DMS79 treated with DMSO at 0.1 percent for 48 hours (cell line): ENCODE results near the gene ACER3.
"Not testable (repeated sequence)": the region's sequence is repeated elsewhere in the genome, so short reads cannot be mapped to it uniquely, and the experiment has no call there.

Experiments used
- DNase-seq: peaks from one replicate; lab custom pipeline; 2025; lab: John Stamatoyannopoulos, UW

ACER3 gene

GRCh38 chr11:77057938-77058474, 197.3 kb downstream of the ACER3 start:
- DNase-seq, result no peak

DNA sequence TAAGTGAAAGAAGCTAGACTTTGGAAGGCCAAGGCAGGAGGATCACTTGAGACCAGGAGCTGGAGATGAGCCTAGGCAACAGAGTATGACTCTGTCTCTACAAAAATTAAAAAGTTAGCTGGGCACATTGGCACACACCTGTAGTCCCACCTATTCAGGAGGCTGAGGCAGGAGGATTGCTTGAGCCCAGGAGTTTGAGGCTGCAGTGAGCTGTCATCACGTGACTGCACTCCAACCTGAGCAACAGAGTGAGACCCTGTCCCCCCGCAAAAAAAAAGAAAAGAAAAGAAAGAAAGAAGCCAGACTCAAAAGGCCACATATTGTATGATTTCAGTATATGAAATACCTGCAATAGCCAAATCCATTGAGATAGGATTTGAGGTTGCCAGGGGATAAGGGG, 198.2 kb downstream of the ACER3 start:
- DNase-seq, result no peak

- no peak for DNase-seq
Observed at GRCh38 chr11:77059806-77060205, 199.1 kb downstream of the ACER3 start.

DNA sequence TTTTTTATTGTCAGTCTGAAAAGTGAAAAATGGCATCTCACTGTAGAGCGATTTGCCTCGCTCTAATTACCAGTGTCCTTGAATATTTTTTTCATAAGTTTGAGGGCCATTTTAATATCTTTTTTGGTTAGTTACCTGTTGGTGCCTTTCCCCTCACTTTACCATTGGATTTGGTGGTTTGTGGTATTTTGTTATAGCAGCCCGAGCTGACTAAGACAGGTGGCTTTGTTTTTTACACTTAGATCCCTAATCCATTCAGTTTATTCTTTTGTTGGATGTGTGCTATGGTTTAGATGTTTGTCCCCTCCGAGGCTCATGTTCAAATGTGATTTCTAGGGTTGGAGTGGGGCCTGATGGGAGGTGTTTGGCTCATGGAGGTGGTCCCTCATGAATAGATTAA, 199.5 kb downstream of the ACER3 start:
- no peak for DNase-seq

DNA sequence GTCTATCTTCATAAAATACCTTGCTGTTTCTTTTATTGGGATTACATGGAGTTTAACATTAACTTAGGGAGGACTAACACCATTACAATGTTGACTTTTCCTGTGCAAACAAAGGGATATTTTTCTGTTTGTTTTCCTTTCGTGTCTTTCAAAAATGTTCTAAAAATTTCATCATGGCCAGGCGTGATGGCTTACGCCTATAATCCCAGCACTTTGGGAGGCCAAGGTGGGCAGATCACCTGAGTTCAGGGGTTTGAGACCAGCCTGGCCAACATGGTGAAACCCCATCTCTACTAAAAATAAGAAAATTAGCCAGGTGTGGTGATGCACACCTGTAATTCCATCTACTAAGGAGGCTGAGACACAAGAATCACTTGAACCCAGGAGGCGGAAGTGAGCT, 200.5 kb downstream of the ACER3 start:
- DNase-seq, result not testable (repeated sequence)

DNA sequence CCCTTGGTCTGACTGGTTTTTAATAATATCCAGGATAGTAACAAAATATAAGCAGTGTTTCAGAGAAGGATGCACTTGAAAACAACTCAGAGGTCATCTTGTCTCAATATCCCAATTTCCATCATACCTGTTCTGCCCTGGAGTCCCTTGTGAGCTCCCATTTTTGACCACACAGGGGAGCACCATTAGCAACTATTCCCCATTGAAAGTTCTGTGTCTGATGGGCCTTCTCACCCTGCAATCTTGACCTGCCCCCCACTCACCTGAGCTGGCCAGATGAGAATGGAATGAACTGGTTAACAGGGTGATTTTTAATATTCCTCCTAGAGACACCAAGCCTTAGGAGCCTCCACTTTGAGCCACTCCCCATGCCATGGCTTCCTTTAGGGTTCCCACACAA, 202.2 kb downstream of the ACER3 start:
- DNase-seq, result no peak

DNA sequence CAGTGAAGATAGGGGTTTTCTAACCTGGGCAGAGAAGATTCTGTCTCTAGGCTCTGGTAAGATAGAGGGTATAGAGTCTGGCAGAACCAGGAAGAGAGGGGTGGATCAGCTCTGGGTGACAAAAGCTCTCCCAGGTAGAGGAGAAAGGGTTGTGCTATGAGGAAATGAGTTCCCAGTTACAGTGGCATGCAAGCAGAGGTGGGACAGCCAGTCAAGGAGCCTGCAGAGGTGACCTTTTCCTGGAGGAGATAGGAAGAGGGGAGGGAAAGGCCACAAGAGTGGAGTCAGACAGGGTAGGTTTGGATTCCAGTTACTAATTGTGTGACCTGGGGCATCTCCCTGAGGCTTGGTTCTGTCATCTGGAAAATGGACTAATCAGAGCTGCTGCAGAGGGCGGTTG, 202.7 kb downstream of the ACER3 start:
- DNase-seq, result no peak

- DNase-seq, result no peak
Observed at GRCh38 chr11:77063861-77064260, 203.1 kb downstream of the ACER3 start.

DNA sequence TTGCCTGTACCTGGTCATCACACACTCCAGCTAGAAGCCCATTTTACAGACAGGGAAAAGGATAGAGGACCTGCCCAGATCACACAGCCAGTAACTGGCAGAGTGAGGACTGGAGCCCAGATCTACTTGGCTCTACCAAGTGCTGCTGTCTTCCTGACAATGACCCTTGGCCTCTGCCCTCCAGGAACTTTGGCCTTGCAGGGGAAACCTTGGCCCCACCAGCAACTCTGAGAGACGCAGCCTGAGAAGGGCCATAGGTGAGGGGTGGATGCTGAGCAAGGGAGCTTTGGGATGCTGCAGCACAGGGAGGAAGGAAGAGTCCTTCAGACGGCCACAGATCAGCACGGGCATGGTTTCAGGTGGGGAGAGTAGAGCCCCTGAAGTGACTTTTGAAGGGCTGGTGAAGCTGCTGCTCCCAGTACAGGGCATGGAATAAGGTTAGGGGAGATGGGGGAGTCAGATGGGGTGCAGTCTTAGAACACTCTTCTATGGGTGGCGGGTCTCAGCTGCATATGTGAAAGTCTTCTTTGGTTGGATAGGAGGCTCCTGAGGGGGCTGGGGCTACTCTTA, 204.0 kb downstream of the ACER3 start:
- no peak for DNase-seq

- no peak for DNase-seq
Observed at GRCh38 chr11:77065878-77066228, 205.1 kb downstream of the ACER3 start.

DNA sequence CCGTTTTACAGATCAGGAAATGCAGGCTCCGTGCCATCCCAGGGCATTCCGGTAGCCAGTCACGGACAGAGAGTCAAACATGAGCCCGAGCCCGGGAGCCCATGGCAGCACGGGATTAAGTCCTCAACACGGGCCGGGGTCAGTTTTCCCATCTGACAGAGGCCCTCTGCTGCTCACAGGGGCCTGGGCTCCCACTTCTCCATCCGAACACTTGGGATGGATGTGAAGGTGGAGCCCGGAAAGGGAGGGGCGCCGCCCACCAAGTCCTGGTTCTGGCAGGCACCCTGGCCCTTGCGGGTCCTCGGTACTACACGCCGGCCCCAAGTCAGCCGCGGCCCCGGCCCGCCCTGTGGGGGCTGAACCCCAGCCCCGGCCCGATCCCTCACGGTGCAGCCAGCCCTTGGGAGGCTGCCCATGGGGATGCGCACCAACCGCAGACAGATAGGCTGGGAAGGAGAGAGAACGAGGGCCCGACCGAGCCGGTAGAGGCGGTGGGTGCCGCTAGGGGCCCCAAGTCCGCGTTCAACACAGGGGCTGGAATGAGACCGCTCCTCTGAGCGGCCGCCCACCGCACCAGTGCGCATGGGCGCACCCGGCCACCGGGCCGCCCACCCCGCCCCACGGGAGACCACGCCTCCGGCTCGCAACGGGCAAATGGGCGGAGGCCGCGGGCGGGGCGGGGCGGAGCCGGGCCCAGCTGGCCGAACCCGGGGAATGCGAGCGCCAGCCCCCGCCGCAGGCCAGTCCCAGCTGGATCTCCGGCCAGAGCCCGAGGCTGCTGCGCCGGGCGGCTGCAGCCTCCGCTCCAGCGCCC, 205.7 kb downstream of the ACER3 start, which contains the start of gene CAPN5:
TSS of gene CAPN5 (plus strand) at position 743 of the 814 bp plus-strand sequence. CDS start 17,916 bp downstream, outside the sequence.
- peak; percentile 83 for DNase-seq

DNA sequence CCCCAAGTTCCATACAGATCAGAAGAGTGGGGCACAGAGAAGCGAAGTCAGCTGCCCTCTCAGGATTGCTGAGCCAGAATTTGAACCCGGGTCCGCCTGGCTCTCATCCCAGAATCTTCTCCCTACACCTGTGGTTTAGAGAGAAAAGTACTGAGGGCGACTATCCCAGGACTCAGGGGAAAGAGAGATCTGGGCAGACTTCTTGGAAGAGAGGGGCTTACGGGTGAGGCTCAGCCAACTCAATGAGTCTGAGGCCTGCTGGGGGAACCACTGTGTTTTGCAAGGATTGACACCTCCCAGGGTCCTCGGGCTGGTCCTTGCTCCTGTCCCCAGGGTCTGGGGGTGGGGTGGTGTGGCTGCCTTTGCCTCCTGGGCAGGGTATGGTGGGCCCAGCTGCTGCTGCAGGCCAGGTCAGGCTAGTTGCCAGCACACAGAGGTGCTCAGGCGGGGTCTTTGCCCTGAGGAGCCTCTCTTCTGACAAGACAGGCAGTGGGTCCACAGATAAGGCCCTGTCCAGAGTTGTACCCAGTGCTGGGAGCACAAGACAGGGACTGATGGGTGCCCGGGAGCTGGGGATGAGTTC, 207.2 kb downstream of the ACER3 start:
- DNase-seq, result no peak

GRCh38 chr11:77068457-77069335, 208.0 kb downstream of the ACER3 start:
- DNase-seq, result no peak

DNA sequence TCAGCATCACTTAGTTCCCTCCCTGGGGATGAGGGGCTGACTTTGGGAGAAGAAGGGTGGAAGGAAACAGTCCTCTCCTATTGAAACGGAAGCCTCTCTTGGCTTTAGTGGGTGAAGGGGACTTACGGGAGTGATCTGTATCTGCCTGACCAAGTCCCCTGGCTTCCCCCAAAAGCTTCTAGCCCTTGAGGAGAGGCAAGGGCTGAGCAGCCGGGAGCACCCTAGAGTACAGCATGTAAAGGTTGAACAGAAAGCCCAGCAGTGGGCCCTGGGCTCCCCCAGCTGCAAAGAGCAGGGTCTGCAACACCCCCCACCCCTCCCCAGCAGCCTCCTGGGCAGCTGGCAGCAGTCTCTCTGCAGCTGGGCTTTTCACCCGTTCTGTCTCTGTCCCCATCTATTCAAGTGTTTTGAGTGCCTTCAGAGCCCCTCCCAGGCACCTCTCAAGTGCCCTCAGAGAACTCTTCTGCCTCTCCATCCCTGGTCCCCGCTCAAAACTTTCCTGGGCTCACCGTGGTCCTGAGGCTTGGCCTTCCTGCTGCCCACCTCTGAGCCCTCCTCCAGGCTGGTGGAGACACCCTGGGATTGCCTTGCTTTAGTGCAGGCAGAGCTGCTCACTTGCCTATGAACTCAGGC, 208.7 kb downstream of the ACER3 start:
- peak; percentile 83 for DNase-seq

DNA sequence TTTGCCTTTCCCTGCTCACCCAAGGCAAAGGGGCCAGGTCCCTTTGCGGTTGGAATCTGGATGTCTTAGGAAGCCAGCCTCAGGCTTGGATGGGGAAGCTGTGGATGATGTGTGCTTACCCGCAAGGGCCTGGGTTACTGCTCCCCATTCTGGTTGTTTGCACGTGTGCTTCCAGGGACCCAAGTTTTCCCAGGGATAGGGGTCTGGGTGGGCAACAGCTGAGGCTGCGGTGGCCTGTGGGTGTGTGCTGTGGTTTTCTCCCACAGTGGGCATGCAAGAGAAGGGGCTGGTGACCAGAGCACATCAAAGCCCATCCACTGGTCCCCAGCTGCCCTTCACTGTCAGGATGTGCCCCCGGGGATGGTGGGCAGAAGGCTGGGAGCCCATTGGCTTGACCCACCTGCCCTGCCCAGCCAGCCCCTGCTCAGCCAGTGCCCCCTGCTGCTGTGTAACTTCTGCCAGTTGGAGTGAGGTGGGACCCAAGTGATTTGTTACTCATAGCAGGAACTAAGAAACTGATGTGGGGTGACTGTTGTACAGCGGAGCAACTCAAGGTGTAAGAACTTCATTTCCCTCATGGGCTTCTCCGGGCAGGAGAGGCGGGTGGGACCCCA, 209.4 kb downstream of the ACER3 start:
- no peak for DNase-seq

DNA sequence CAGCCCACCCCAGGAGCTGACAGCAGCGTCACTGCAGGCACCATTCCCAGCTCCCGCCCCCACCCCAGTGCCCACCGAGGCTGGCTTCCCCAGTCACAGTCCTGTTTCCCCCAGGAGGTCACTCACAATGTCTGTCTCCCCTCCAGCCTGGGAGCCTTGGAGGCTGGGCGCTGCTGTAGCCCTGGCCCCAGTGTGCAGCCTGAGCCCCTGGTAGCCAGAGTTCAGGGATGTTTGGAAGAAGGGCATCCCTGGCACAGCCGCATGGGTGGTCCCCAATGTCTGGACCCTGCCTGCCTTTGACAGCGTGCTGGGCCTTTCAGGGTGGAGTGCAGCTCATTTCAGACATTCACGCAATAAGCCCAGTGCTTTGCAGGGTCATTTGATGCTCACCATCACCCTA, 210.4 kb downstream of the ACER3 start:
- no peak for DNase-seq

DNA sequence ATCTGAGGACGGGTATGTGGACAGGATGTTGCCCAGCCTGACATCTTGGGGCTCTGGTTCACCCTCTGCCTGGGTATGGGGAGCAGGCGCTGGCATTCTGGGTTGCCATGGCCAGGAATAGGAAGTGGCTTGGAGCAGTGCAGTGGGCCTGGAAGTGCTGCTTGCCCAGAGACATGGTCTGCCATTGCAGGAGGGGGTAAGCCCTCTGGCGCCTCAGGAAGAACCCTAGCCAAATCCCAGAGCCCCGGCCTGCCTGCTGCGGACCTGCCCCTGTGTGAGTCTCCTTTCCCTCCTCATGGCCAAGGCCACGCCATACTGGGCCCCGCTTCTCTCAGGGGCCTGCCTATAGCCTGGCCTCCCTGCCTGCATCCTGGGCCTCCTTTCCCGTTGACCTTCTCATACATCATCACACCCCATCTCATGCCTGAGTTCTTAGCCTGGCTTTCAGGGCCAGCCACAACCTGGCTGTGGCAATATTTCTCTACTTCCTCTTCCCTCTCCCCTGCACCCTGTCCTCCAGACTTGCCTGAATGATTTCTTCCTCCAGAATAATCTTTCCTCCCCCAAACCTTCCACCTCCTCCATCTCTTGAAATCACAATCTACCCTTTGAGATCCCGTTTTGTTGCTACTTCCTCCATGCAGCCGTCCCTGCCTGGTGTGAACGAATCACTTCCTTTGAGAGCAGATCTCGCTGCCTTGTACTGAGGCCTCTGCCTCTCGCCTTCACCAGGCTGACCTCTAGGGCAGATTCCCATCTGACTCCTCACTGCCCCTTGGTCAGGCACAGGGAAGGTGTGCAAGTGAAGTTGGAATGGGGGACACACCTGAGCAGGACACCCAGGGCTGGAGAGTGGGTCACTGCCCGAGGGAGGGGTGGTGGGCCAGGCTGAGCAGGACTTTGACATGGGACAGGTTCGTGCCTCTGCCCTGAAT, 211.2 kb downstream of the ACER3 start:
- no peak for DNase-seq

DNA sequence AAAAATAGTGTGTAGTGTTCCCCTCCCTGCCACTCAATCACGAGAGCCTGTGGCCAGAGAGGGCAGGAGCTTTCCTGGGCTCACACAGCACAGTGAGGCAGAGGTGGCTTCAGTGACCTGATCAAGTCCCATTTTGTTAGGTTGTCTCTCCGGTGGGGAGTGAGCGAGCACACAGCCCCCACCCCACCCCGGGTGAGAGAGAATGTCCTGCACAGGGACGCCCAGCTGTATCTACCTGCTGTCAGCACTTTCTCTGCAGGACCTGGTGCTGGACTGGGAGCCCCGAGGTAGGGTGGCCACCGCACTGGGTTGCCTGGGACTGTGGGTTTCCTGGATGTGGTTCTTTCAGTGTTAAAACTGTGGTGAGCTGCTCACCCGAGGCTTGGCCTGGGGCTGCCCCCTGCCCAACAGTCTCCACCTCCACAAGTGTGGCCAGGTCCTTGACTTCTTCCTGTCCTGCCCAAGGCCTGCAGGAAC, 212.2 kb downstream of the ACER3 start:
- DNase-seq, result no peak

- no peak for DNase-seq
Observed at GRCh38 chr11:77073328-77074001, 212.7 kb downstream of the ACER3 start.
